GM21717 (cell line): ENCODE results near the gene FAM168B.

Source experiments
- ATAC-seq: cut with Tn5 transposase; IDR thresholded peaks from one replicate; pipeline ENCODE4 v1.9.1; 2021; ENCODE audit warnings: mild to moderate bottlenecking, moderate library complexity; ENCODE audit not compliant: unreplicated experiment

Gene FAM168B

GRCh38 chr2:131040661-131041401 lies 52.4 kb downstream of the FAM168B start:
- no peak for ATAC-seq

GRCh38 chr2:131039908-131040660 lies 53.2 kb downstream of the FAM168B start:
- no peak for ATAC-seq

GRCh38 chr2:131039535-131039907 lies 53.7 kb downstream of the FAM168B start:
- ATAC-seq: no peak

- ATAC-seq: no peak
Measured at GRCh38 chr2:131039101-131039440, 54.2 kb downstream of the FAM168B start.

- no peak for ATAC-seq
Measured at GRCh38 chr2:131038258-131039100, 54.8 kb downstream of the FAM168B start.

- no peak for ATAC-seq
Measured at GRCh38 chr2:131037398-131038257, 55.6 kb downstream of the FAM168B start.

GRCh38 chr2:131036696-131037397 lies 56.4 kb downstream of the FAM168B start:
- ATAC-seq: no peak

- ATAC-seq: no peak
Measured at GRCh38 chr2:131036269-131036668, 57.0 kb downstream of the FAM168B start.

- no peak for ATAC-seq
Measured at GRCh38 chr2:131035826-131036231, 57.4 kb downstream of the FAM168B start.

GRCh38 chr2:131035112-131035825 lies 58.0 kb downstream of the FAM168B start:
- ATAC-seq: no peak

GRCh38 chr2:131034122-131035051 lies 58.9 kb downstream of the FAM168B start:
- ATAC-seq: no peak

GRCh38 chr2:131033786-131034121 lies 59.5 kb downstream of the FAM168B start:
- ATAC-seq: no peak

- no peak for ATAC-seq
Measured at GRCh38 chr2:131032393-131032836, 60.8 kb downstream of the FAM168B start.

GRCh38 chr2:131031875-131032274 lies 61.4 kb downstream of the FAM168B start:
- no peak for ATAC-seq

- no peak for ATAC-seq
Measured at GRCh38 chr2:131031431-131031841, 61.8 kb downstream of the FAM168B start.

GRCh38 chr2:131030478-131030971 lies 62.7 kb downstream of the FAM168B start:
- ATAC-seq: no peak

- no peak for ATAC-seq
Measured at GRCh38 chr2:131029812-131030211, 63.4 kb downstream of the FAM168B start.
